PC-9 (cell line): Measurements from ENCODE around the gene KCNIP2.

Experiments
- CTCF ChIP-seq: fragments of 200-600 bp; sonication (generic); conservative IDR thresholded peaks from 2 replicates; pipeline ENCODE4 v1.6.1; 2017; ENCODE audit warnings: mixed run types, antibody characterized with exemption, mild to moderate bottlenecking, moderate library complexity
- EZH2 ChIP-seq: fragments of 200-600 bp; sonication (generic); IDR thresholded peaks from 2 replicates; pipeline ENCODE4 v1.8.0; 2017; ENCODE audit warnings: antibody characterized with exemption, low read depth

DNA sequence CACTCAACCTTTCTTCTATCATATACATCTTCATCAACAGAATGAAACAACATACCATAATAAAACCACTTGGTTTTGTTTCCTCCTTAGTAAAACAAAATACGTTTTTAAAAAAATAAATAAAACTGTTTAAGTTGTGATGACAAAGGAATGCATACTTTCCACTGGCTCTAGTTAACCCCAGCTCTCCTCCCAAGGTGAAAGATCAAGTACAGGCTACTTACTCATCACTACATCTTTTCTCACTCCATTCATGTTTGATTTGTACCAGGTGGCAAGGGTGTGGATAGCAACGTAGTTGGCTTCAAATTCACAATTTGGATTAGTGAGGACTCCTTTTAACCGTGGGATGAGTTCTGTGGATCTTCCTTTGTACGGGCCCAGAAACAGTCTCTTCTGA lies 40.1 kb downstream of the KCNIP2 start:
- TF ChIP-seq CTCF: no peak
- TF ChIP-seq EZH2: no peak
